Measurements from ENCODE around the gene CAV1.

The CAV1 gene

GRCh38 chr7:116575853-116576252 is 51.0 kb downstream of the CAV1 start:
- no peak overlapping the region for H3K4me3 ChIP-seq (ENCODE audit: control insufficient read depth, low read depth, low read length)
- DNase-seq (ENCODE audit: low read depth): no peak
- TF ChIP-seq, protein P1, sequence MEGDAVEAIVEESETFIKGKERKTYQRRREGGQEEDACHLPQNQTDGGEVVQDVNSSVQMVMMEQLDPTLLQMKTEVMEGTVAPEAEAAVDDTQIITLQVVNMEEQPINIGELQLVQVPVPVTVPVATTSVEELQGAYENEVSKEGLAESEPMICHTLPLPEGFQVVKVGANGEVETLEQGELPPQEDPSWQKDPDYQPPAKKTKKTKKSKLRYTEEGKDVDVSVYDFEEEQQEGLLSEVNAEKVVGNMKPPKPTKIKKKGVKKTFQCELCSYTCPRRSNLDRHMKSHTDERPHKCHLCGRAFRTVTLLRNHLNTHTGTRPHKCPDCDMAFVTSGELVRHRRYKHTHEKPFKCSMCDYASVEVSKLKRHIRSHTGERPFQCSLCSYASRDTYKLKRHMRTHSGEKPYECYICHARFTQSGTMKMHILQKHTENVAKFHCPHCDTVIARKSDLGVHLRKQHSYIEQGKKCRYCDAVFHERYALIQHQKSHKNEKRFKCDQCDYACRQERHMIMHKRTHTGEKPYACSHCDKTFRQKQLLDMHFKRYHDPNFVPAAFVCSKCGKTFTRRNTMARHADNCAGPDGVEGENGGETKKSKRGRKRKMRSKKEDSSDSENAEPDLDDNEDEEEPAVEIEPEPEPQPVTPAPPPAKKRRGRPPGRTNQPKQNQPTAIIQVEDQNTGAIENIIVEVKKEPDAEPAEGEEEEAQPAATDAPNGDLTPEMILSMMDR (conservative IDR thresholded peaks at IDR 0.05; ENCODE audit: control insufficient read depth, insufficient read depth, low read depth, low read length): no peak

DNA sequence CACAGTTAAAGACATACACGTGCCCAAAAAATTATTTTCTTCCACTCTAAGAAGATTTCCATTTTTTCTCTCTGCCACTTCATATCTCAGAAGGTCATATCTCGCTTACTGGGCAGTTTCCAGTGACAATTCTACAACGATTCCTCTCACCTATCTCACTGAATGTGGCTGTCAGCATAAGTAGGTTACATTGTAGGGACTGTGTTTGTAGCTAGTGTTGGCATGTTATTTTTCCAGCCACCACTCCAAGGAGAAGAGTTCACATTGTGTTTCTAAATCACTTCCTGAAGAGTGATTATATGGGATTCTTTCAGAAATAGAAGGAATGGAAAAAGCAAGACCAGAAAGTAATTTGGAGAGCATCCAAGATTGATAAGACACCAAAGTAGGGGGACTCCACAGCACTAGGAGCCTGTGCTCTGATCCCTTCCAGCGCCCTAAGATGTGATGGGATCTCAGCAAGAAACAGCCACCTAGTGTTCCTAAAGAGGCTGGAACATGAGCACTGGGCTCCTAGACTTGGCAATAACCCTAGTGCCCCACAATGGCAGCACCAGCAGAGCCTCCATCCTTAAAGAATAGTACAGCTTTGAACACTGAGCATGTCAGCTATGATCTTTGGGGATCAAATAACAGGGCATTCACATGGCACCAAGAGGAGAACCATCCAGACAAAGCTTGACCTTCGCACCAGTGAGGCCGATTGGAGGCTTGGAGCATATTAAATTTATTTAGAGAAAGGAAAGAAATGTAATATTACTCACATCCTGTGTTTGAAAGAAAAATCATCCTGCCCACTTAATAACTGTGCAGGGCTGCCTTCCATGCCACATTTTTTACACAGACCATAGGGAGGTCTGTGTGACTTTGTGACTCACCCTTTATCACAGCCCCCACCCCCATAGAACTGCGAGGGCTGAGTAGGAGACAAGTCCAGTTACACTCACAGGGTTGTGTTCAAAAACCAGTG is 51.8 kb downstream of the CAV1 start:
- TF ChIP-seq, protein P1 (conservative IDR thresholded peaks at IDR 0.05; ENCODE audit: control insufficient read depth, insufficient read depth, low read depth, low read length): peak; percentile 9
- DNase-seq (ENCODE audit: low read depth): peak; percentile 98
- no peak overlapping the region for H3K4me3 ChIP-seq (ENCODE audit: control insufficient read depth, low read depth, low read length)

DNA sequence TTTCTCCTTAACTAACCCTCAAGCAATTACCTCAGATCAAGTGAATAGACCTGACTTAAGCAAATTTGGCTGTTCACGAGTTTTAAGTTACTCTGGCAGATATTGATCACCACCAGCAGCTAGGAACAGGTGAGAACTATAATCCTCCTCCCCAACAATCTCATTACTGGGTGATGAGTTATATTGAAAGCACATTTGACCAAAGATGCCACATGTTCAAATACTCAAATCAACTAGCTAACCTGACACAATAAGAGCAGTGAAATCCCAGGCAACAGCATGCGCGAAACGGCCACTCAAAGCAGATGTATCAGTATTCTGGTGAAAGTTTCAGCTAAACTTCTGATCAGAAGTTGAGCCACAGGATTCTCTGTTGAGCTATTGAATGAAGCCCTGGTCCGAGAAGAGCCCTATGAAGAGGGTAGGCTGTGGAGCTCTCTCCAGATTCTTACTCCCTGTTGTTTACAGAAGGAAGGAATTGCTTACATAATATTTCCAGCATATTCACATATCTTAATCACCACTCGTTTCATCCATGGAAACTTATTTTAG is 52.6 kb downstream of the CAV1 start:
- TF ChIP-seq, protein P1 (conservative IDR thresholded peaks at IDR 0.05; ENCODE audit: control insufficient read depth, insufficient read depth, low read depth, low read length): no peak
- no peak for DNase-seq (ENCODE audit: low read depth)
- H3K4me3 ChIP-seq (ENCODE audit: control insufficient read depth, low read depth, low read length): no peak overlapping the region

GRCh38 chr7:116578526-116578925 is 53.7 kb downstream of the CAV1 start:
- DNase-seq (ENCODE audit: low read depth): peak; percentile 70
- H3K4me3 ChIP-seq (ENCODE audit: control insufficient read depth, low read depth, low read length): no peak overlapping the region
- TF ChIP-seq, protein P1 (conservative IDR thresholded peaks at IDR 0.05; ENCODE audit: control insufficient read depth, insufficient read depth, low read depth, low read length): no peak

GRCh38 chr7:116579322-116579721 is 54.5 kb downstream of the CAV1 start:
- no peak for DNase-seq (ENCODE audit: low read depth)
- TF ChIP-seq, protein P1 (conservative IDR thresholded peaks at IDR 0.05; ENCODE audit: control insufficient read depth, insufficient read depth, low read depth, low read length): no peak
- no peak overlapping the region for H3K4me3 ChIP-seq (ENCODE audit: control insufficient read depth, low read depth, low read length)

DNA sequence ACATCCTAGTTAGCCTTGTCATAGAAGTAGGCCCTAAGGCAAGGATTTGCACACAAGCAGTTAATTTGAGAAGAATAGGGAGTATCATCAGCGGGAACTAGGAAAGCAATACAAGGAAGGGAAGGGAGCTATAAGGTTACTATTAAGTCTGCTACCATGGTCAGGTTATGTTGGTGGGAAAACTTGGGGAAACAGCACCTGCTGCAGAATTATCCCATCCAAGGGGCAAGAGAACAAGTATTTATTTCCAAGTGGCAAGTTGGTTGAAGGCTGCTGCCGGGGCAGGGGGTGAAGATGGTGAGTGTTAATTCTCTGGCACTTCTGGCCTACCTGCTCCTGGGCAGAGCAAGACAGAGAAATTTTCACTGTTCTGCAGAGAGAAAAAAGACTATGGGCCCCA is 55.0 kb downstream of the CAV1 start:
- DNase-seq (ENCODE audit: low read depth): no peak

More for the DNA sequence above, 55.0 kb downstream of the CAV1 start:
- H3K4me3 ChIP-seq (ENCODE audit: control insufficient read depth, low read depth, low read length): no peak overlapping the region
- TF ChIP-seq, protein P1 (conservative IDR thresholded peaks at IDR 0.05; ENCODE audit: control insufficient read depth, insufficient read depth, low read depth, low read length): no peak

All from fibroblast of mammary gland (primary cell).